Lower leg skin (tissue), 4 donors: ENCODE measurements around the gene KLHL2. TPM values are rescaled to one million over a fixed set of nuclear protein-coding genes. Genes with fewer than 3 reads are reported as not detected.
"Not testable (repeated sequence)": the region's sequence is repeated elsewhere in the genome, so short reads cannot be mapped to it uniquely, and the experiment has no call there.

Experiments used
- DNase-seq, 2 donors: peaks; one replicate each; pipeline ENCODE4 v3.0.0-alpha.2; 2019; ENCODE audit warnings: low spot score in 2 of 2
- H3K4me3 ChIP-seq: fragments of 200-600 bp; sonication (generic); 2 replicates; pipeline ENCODE4 v1.5.1; 2017; ENCODE audit warnings: mild to moderate bottlenecking, low read depth; ENCODE audit not compliant: poor library complexity, severe bottlenecking
- CTCF ChIP-seq, 3 donors: fragments of 450-650 bp; IDR thresholded peaks; one replicate each; pipeline ENCODE4 v1.5.1; 2016; ENCODE audit warnings: antibody characterized with exemption in 3 of 3, mild to moderate bottlenecking in 3 of 3, moderate library complexity in 2 of 3
- POLR2A ChIP-seq, 2 donors: fragments of 450-650 bp; IDR thresholded peaks; one replicate each; pipeline ENCODE4 v1.6.1; 2016 to 2017; ENCODE audit warnings: antibody characterized with exemption in 2 of 2, mild to moderate bottlenecking in 1 of 2, moderate library complexity in 1 of 2
- WGBS, 2 donors: methylation state at CpG; one replicate each; pipeline ENCODE4 v1.1.5; 2018; 5-methylcytosine and 5-hydroxymethylcytosine counted together
- intact Hi-C: fragments of 100-400 bp; cut with DNase I; formaldehyde crosslinking; loops from one replicate; pipeline ENCODE4 v1.15.0; 2023; ENCODE audit warnings: low total_unique reads
- total RNA-seq, 4 donors: library from RNA; depleted of rRNA; stranded (reverse); fragments of >200 nt; gene quantifications; one replicate each; pipeline ENCODE4 v1.1.0, GENCODE V29; 2016

KLHL2 gene
- total RNA-seq, 4 donors from 2014 or later = 15.1 to 15.9 (median 15.7) TPM

DNA sequence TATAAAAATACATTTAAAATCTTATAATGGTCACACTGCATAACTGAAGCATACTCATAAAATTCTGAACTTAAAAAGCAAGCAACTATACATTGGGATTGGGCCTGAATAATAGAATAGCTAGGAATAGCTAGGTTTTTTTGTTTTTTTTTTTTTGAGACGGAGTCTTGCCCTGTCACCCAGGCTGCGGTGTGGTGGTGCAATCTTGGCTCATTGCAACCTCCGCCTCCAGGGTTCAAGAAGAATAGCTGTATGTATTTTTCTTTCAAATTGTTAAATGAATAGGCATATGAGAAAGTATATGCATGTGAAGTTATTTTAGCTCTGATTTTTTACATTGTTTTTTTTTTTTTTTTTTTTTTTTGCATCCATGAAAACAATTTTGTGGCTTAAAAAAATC, 56.1 kb downstream of the KLHL2 start:
- 90 to 94% methylated on average over 3 of the region's 3 CpGs for WGBS, 2 donors
- DNase-seq, intact Hi-C loops, H3K4me3 ChIP-seq: not testable (repeated sequence)

DNA sequence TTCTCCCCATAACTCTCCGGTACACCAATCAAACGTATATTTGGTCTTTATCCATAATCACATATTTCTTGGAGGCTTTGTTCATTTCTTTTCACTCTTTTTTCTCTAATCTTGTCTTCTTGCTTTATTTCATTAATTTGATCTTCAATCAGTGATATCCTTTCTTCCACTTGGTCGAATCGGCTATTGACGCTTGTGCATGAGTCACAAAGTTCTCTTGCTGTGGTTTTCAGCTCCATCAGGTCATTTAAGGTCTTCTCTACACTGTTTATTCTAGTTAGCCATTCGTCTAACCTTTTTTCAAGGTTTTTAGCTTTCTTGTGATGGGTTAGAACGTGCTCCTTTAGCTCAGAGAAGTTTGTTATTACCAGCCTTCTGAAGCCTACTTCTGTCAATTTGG, 62.6 kb downstream of the KLHL2 start:
- DNase-seq, H3K4me3 ChIP-seq, intact Hi-C loops: not testable (repeated sequence)
- 82 to 88% methylated on average over 7 of the region's 7 CpGs for WGBS, 2 donors

- 49 to 92% methylated on average over 2 of the region's 2 CpGs for WGBS, 2 donors
- DNase-seq, H3K4me3 ChIP-seq, intact Hi-C loops: not testable (repeated sequence)
Measured at GRCh38 chr4:165273443-165273842, 66.1 kb downstream of the KLHL2 start.

GRCh38 chr4:165275357-165275756, 68.0 kb downstream of the KLHL2 start:
- intact Hi-C loops, H3K4me3 ChIP-seq, DNase-seq: not testable (repeated sequence)
- 85 to 98% methylated on average over 3 of the region's 3 CpGs for WGBS, 2 donors

DNA sequence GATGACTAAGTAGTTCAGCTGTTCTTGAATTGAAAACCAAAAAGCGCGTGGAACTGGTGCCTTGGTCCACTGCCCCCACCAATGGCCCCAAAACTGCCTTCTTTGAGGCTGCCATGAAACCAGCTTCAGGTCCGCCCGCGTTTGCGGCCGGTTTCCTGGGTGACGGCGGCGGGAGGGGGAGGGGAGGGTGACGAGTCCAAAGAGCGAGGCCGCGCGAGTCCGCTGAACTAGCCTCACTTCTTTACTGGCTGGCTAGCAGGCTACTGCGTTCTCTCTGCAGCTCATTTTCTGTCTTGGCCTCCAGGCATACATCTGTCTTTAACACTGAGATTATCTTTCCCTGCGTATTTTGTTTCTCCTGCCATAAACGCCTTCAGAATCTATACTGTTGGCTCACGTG, 72.2 kb downstream of the KLHL2 start:
- WGBS, 2 donors = 94 to 96% methylated on average over 20 of the region's 20 CpGs
- DNase-seq, intact Hi-C loops, H3K4me3 ChIP-seq: not testable (repeated sequence)

DNA sequence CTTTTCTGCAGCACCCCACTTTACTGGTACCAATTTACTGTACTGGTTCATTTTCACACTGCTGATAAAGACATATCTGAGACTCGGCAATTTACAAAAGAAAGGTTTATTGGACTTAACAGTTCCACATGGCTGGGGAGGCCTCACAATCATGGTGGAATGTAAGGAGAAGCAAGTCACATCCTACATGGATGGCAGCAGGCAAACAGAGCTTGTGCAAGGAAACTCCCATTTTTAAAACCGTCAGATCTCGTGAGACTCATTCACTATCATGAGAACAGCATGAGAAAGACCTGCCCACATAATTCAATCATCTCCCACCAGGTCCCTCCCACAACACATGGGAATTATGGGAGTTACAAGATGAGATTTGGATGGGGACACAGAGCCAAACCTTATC, 77.3 kb downstream of the KLHL2 start:
- intact Hi-C loops, DNase-seq, H3K4me3 ChIP-seq: not testable (repeated sequence)
- 96 to 99% methylated on average over 3 of the region's 3 CpGs for WGBS, 2 donors

- intact Hi-C loops, H3K4me3 ChIP-seq, DNase-seq: not testable (repeated sequence)
- 71 to 81% methylated on average over 4 of the region's 4 CpGs for whole genome bisulfite sequencing, 2 donors
Measured at GRCh38 chr4:165286619-165287340, 79.4 kb downstream of the KLHL2 start.

GRCh38 chr4:165288226-165288625, 80.9 kb downstream of the KLHL2 start:
- H3K4me3 ChIP-seq = no peak overlapping the region
- intact Hi-C loops = no loop called here
- TF ChIP-seq POLR2A (IDR thresholded peaks at IDR 0.05) = no peak
- TF ChIP-seq CTCF (IDR thresholded peaks at IDR 0.05) = no peak
- no peak for DNase-seq
- WGBS, 2 donors = 66 to 68% methylated on average over 3 of the region's 3 CpGs

GRCh38 chr4:165288639-165289422, 81.5 kb downstream of the KLHL2 start:
- H3K4me3 ChIP-seq = no peak overlapping the region
- intact Hi-C loops = no loop called here
- no peak for TF ChIP-seq POLR2A (IDR thresholded peaks at IDR 0.05)
- no peak for TF ChIP-seq CTCF (IDR thresholded peaks at IDR 0.05)
- DNase-seq = no peak
